Ascending aorta (tissue), 2 donors: ENCODE measurements around the gene ACACA. TPM values are rescaled to one million over a fixed set of nuclear protein-coding genes. Genes with fewer than 3 reads are reported as not detected.

Experiments
- DNase-seq, 2 donors: peaks; one replicate each; pipeline ENCODE4 v3.0.0-alpha.2; 2019; ENCODE audit warnings: low spot score in 2 of 2
- H3K27ac ChIP-seq, 2 donors: fragments of 200-600 bp; sonication (generic); one replicate each; pipeline ENCODE4 v1.5.1; 2016 to 2017; ENCODE audit warnings: mild to moderate bottlenecking in 1 of 2
- H3K27me3 ChIP-seq: fragments of 200-600 bp; sonication (generic); one replicate; pipeline ENCODE4 v1.5.1; 2017
- H3K36me3 ChIP-seq, 2 donors: fragments of 200-600 bp; sonication (generic); one replicate each; pipeline ENCODE4 v1.5.1; 2016
- H3K4me1 ChIP-seq, 2 donors: fragments of 200-600 bp; sonication (generic); one replicate each; pipeline ENCODE4 v1.5.1; 2016 to 2017; ENCODE audit warnings: mild to moderate bottlenecking in 1 of 2
- H3K4me3 ChIP-seq, 2 donors: fragments of 200-600 bp; sonication (generic); one replicate each; pipeline ENCODE4 v1.5.1; 2016 to 2017; ENCODE audit warnings: mild to moderate bottlenecking in 1 of 2
- H3K9me3 ChIP-seq, 2 donors: fragments of 200-600 bp; sonication (generic); one replicate each; pipeline ENCODE4 v1.5.1; 2016
- intact Hi-C: fragments of 100-400 bp; cut with DNase I; formaldehyde crosslinking; loops from one replicate; pipeline ENCODE4 v1.15.1; 2023
- total RNA-seq: library from RNA; depleted of rRNA; stranded (reverse); fragments of >200 nt; gene quantifications from one replicate; pipeline ENCODE4 v1.1.0, GENCODE V29; 2016
- TF ChIP-seq, protein P1 (sequence below), 3 experiments: fragments of 200-600 bp in 2 of 3; fragments of 450-650 bp in 1 of 3; sonication (generic) in 2 of 3; IDR thresholded peaks; one replicate each; pipeline ENCODE4 v1.5.1; 2016 to 2019; ENCODE audit warnings: antibody characterized with exemption in 3 of 3, mild to moderate bottlenecking in 1 of 3, moderate library complexity in 1 of 3

Gene ACACA
- total RNA-seq, 1 donor from 2014 or later, result 69.0 TPM

DNA sequence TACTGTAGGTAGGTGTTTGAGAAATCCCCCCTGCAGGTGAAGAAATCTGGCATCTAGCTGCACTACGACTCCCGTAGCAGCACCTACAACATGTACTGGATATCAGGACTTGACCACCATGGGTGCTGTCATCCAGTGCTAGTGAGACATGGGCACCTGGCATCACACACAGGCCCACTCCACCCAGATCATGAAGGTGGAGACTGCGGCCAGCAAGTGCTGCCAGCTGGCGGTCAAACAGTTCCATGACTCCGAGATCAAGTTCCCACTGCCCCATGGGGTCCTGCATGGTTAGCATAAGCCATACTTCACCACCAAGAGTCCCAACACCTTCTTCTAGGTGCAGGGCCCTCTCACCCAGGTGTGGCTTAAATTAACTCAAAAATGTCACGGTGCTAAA lies 243.8 kb downstream of the ACACA start:
- DNase-seq, result no peak
- Histone ChIP-seq H3K27ac (no peak overlapping the region), H3K4me1 (no peaks in the 10 kb centered on the region), H3K9me3 (no peaks in the 10 kb centered on the region), H3K4me3 (no peak overlapping the region), H3K27me3 (no peaks in the 10 kb centered on the region), H3K36me3 (peaks cover 0 to 5% of the 10 kb centered on the region in 2 donors)
- intact Hi-C loops, result no loop called here
- TF ChIP-seq, protein P1, sequence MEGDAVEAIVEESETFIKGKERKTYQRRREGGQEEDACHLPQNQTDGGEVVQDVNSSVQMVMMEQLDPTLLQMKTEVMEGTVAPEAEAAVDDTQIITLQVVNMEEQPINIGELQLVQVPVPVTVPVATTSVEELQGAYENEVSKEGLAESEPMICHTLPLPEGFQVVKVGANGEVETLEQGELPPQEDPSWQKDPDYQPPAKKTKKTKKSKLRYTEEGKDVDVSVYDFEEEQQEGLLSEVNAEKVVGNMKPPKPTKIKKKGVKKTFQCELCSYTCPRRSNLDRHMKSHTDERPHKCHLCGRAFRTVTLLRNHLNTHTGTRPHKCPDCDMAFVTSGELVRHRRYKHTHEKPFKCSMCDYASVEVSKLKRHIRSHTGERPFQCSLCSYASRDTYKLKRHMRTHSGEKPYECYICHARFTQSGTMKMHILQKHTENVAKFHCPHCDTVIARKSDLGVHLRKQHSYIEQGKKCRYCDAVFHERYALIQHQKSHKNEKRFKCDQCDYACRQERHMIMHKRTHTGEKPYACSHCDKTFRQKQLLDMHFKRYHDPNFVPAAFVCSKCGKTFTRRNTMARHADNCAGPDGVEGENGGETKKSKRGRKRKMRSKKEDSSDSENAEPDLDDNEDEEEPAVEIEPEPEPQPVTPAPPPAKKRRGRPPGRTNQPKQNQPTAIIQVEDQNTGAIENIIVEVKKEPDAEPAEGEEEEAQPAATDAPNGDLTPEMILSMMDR (IDR thresholded peaks at IDR 0.05), result no peak

DNA sequence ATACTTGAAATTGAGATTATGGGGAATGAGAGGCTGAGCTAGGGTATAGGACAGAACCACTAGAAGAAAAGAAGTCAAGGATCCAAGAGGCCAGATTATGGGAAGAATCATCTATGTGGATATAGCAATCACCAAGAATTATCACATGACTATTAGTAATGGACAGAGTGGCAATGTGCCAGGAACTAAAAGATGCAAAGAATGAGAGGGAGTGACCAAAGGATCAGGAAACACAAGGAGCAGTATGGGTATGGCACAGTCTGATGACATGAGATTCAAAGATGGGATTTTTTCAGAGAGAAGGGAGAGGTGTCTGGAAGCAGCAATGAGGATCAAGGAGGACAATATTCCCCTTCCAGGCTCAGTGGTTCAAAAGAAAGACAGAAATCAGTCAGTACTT lies 245.7 kb downstream of the ACACA start:
- Histone ChIP-seq H3K27ac (no peak overlapping the region), H3K36me3 (peaks cover 0 to 5% of the 10 kb centered on the region in 2 donors), H3K27me3 (no peaks in the 10 kb centered on the region), H3K4me3 (no peak overlapping the region), H3K9me3 (no peaks in the 10 kb centered on the region), H3K4me1 (no peaks in the 10 kb centered on the region)
- DNase-seq, result no peak
- TF ChIP-seq, protein P1 (IDR thresholded peaks at IDR 0.05), result no peak
- intact Hi-C loops, result no loop called here

DNA sequence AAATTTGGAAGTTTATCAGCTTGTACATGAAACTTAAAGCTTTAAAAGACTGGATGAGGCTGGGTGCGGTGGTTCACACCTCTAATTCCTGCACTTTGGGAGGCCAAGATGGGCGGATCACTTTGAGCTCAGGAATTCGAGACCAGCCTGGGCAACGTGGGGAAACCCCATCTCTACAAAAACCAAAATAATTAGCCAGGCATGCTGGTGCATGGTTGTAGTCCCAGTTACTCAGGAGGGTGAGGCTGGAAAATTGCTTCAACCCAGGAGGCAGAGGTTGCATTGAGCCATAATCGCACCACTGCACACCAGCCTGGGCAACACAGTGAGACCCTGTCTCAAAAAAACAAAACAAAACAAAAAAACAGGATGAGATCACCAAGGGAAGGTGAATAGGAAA lies 248.3 kb downstream of the ACACA start:
- Histone ChIP-seq H3K27ac (no peak overlapping the region), H3K9me3 (no peaks in the 10 kb centered on the region), H3K4me1 (no peaks in the 10 kb centered on the region), H3K27me3 (no peaks in the 10 kb centered on the region), H3K36me3 (peaks cover 0 to 5% of the 10 kb centered on the region in 2 donors), H3K4me3 (no peak overlapping the region)
- no peak for DNase-seq
- intact Hi-C loops, result no loop called here
- TF ChIP-seq, protein P1 (IDR thresholded peaks at IDR 0.05), result no peak

DNA sequence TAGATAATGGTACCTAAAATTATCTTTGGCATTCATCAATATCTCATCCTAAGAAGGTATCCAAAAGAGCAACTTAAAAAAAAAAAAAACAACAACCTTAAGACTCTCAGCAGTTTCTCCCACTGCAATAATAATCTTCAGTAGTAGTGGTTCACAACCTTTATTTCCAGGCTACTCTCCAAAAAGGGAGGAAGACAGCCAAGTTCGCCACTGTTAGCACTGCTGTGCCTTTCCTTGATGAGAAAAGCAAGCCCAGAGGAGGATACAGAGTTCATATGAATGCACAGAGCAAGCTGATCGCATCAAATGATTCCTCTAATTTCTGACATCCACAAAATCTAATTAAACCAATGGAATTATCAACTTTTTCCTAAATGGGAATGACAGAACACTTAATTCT lies 258.5 kb downstream of the ACACA start:
- DNase-seq, result no peak
- Histone ChIP-seq H3K4me3 (no peak overlapping the region), H3K36me3 (peaks cover 0 to 3% of the 10 kb centered on the region in 2 donors), H3K9me3 (no peaks in the 10 kb centered on the region), H3K27me3 (no peaks in the 10 kb centered on the region), H3K27ac (no peak overlapping the region), H3K4me1 (no peaks in the 10 kb centered on the region)
- intact Hi-C loops, result no loop called here
- TF ChIP-seq, protein P1 (IDR thresholded peaks at IDR 0.05), result no peak

DNA sequence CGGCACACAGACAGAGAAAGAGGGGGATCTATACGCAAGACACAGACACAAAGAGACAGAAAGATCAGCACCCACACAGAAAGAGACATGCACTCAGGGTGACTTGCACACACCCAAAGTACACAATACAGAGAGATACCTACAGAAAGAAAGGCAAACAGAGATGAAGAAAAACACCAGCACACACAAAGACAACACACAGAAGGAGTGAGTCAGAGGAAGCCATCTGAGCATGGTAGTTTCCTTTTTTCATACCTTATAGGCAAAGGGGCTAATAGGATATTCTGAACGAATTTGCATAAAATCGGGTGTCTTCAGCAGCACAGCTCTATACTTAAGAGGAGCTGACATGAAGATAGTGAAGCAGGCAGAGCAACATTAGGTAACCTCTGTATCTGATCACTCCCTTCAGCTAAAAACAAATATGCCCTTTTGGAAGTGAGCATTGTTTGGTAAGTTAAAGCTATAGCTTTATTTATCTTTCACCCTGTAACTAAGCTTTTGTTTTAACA lies 259.3 kb downstream of the ACACA start:
- Histone ChIP-seq H3K27ac (no peak overlapping the region), H3K9me3 (no peaks in the 10 kb centered on the region), H3K4me1 (no peaks in the 10 kb centered on the region), H3K4me3 (no peak overlapping the region), H3K27me3 (no peaks in the 10 kb centered on the region), H3K36me3 (no peaks in the 10 kb centered on the region)
- TF ChIP-seq, protein P1 (IDR thresholded peaks at IDR 0.05), result no peak
- intact Hi-C loops, result no loop called here
- DNase-seq, result no peak
